ENCODE measurements around the gene COL6A3. TPM values are rescaled to one million over a fixed set of nuclear protein-coding genes. Genes with fewer than 3 reads are reported as not detected.

COL6A3 gene
- polyA plus RNA-seq, 3 donors: not detected

DNA sequence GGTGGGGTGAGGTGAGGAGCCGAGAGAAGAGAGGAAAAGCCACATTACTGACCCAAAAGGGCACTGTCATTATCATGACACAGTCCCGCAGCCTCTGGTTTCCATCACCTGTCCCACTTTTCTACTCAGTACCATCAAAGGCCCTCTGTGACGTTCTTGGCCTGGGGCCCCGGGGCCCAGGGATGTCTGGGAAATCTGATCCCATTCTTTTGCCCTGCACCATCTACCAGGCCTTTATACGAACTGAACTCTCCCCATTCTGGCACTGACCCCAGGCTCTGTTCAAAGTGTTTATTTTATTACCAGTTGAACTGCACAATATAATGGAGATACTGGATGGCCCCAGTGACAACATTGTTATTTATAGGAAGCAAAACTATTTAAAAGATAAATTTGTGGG lies 89.1 kb downstream of the COL6A3 start:
- no peak overlapping the region for H3K4me3 Mint-ChIP-seq
- 100% methylated on average over 2 of the region's 5 CpGs for WGBS (ENCODE audit: insufficient coverage)
- H3K9me3 Mint-ChIP-seq: no peaks in the 10 kb centered on the region
- H3K27ac Mint-ChIP-seq: no peak overlapping the region
- Histone ChIP-seq H3K4me3 (replicated peaks in 1 of 3; ENCODE audit: low read depth in 2 of 3, low read length in 3 of 3) (no peak overlapping the region), H3K4me1 (ENCODE audit: control insufficient read depth in 1 of 2, insufficient read depth in 2 of 2, low read length in 2 of 2) (no peaks in the 10 kb centered on the region), H3K27me3 (ENCODE audit: control insufficient read depth in 2 of 2, insufficient read depth in 2 of 2, low read length in 2 of 2) (no peaks in the 10 kb centered on the region), H4K20me1 (ENCODE audit: insufficient read depth, low read length) (no peaks in the 10 kb centered on the region), H3K4me2 (replicated peaks; ENCODE audit: extremely low read depth, low read length, poor library complexity, severe bottlenecking) (no peak overlapping the region), H3K79me2 (ENCODE audit: insufficient read depth, low read length) (no peaks in the 10 kb centered on the region), H3K36me3 (replicated peaks in 1 of 2; ENCODE audit: control insufficient read depth in 1 of 2, insufficient read depth in 2 of 2, low read length in 2 of 2) (no peaks in the 10 kb centered on the region), H3K9me3 (replicated peaks in 1 of 2; ENCODE audit: control insufficient read depth in 1 of 2, insufficient read depth in 1 of 2, low read length in 2 of 2) (no peaks in the 10 kb centered on the region), H3K27ac (ENCODE audit: low read depth in 1 of 2, low read length in 2 of 2) (no peak overlapping the region), H3K9ac (ENCODE audit: insufficient read depth, low read length, poor library complexity, severe bottlenecking) (no peak overlapping the region), H2AFZ (ENCODE audit: insufficient read depth, low read depth, low read length, poor library complexity, severe bottlenecking) (no peak overlapping the region)
- peaks cover 4 to 12% (median 6%) of the 10 kb centered on the region in 3 donors for H3K27me3 Mint-ChIP-seq (ENCODE audit: low read depth in 3 of 3)
- H3K4me1 Mint-ChIP-seq: no peaks in the 10 kb centered on the region
- no peaks in the 10 kb centered on the region for H3K36me3 Mint-ChIP-seq
- TF ChIP-seq, protein P1, sequence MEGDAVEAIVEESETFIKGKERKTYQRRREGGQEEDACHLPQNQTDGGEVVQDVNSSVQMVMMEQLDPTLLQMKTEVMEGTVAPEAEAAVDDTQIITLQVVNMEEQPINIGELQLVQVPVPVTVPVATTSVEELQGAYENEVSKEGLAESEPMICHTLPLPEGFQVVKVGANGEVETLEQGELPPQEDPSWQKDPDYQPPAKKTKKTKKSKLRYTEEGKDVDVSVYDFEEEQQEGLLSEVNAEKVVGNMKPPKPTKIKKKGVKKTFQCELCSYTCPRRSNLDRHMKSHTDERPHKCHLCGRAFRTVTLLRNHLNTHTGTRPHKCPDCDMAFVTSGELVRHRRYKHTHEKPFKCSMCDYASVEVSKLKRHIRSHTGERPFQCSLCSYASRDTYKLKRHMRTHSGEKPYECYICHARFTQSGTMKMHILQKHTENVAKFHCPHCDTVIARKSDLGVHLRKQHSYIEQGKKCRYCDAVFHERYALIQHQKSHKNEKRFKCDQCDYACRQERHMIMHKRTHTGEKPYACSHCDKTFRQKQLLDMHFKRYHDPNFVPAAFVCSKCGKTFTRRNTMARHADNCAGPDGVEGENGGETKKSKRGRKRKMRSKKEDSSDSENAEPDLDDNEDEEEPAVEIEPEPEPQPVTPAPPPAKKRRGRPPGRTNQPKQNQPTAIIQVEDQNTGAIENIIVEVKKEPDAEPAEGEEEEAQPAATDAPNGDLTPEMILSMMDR (IDR thresholded peaks at IDR 0.05): no peak
- no peak for DNase-seq
- intact Hi-C loops (cut with micrococcal nuclease): no loop called here

DNA sequence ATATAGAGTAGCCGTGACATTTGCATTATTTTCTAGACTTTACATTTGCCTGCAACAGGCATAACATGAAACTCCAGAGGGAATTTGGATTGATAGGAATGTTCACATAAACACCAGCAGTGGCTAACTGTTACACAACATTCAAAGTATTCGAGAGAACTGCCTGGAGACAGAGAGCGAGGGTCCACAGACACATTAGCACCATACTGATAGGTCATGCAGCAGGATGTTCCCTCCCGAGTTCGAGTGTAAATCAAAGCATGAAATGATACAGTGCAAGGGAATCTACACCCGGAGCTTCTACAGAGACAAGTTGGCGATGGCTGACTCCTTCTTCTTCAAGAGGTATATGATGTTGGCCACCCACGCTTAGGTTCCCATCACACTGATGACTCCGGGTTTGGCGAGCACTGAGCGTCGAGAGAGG lies 89.5 kb downstream of the COL6A3 start:
- TF ChIP-seq, protein P1 (IDR thresholded peaks at IDR 0.05): no peak
- H3K9me3 ChIP-seq (replicated peaks in 1 of 2; ENCODE audit: control insufficient read depth in 1 of 2, insufficient read depth in 1 of 2, low read length in 2 of 2): no peaks in the 10 kb centered on the region
- no peaks in the 10 kb centered on the region for H3K27me3 ChIP-seq (ENCODE audit: control insufficient read depth in 2 of 2, insufficient read depth in 2 of 2, low read length in 2 of 2)

More for the DNA sequence above, 89.5 kb downstream of the COL6A3 start:
- Histone ChIP-seq H3K27ac (ENCODE audit: low read depth in 1 of 2, low read length in 2 of 2) (no peak overlapping the region), H3K4me3 (replicated peaks in 1 of 3; ENCODE audit: low read depth in 2 of 3, low read length in 3 of 3) (no peak overlapping the region), H3K36me3 (replicated peaks in 1 of 2; ENCODE audit: control insufficient read depth in 1 of 2, insufficient read depth in 2 of 2, low read length in 2 of 2) (no peaks in the 10 kb centered on the region), H3K4me1 (ENCODE audit: control insufficient read depth in 1 of 2, insufficient read depth in 2 of 2, low read length in 2 of 2) (no peaks in the 10 kb centered on the region), H3K79me2 (ENCODE audit: insufficient read depth, low read length) (no peaks in the 10 kb centered on the region), H2AFZ (ENCODE audit: insufficient read depth, low read depth, low read length, poor library complexity, severe bottlenecking) (no peak overlapping the region), H3K4me2 (replicated peaks; ENCODE audit: extremely low read depth, low read length, poor library complexity, severe bottlenecking) (no peak overlapping the region), H3K9ac (ENCODE audit: insufficient read depth, low read length, poor library complexity, severe bottlenecking) (no peak overlapping the region), H4K20me1 (ENCODE audit: insufficient read depth, low read length) (no peaks in the 10 kb centered on the region)
- intact Hi-C loops (cut with micrococcal nuclease): no loop called here
- Mint-ChIP-seq H3K36me3 (no peaks in the 10 kb centered on the region), H3K9me3 (no peaks in the 10 kb centered on the region), H3K4me1 (no peaks in the 10 kb centered on the region), H3K4me3 (no peak overlapping the region), H3K27me3 (ENCODE audit: low read depth in 3 of 3) (peaks cover 4 to 12% (median 6%) of the 10 kb centered on the region in 3 donors), H3K27ac (no peak overlapping the region)
- WGBS (ENCODE audit: insufficient coverage): 90% methylated on average over 6 of the region's 12 CpGs
- DNase-seq: no peak

Measured in CD14-positive monocyte (primary cell).